SK-N-SH (cell line): ENCODE results near the gene CLDN9. TPM values are rescaled to one million over a fixed set of nuclear protein-coding genes. Genes with fewer than 3 reads are reported as not detected.

Experiments
- CTCF ChIA-PET: fragments of 300-600, 350-600 bp; formaldehyde crosslinking; extraction: SDS; loops from one replicate; lab custom pipeline; 2021; lab: Yijun Ruan, JAX
- POLR2A ChIA-PET: fragments of 350-600 bp; sonication (Branson Sonifier 250); formaldehyde crosslinking; extraction: SDS; loops from one replicate; lab custom pipeline; 2020; ENCODE audit warnings: antibody characterized with exemption, inconsistent platforms; lab: Yijun Ruan, JAX
- DNase-seq: peaks from one replicate; pipeline ENCODE4 v3.0.0; 2012
- H2AFZ ChIP-seq: fragments of 200-600 bp; sonication (generic); 2 replicates; pipeline ENCODE4 v1.8.1; 2016; ENCODE audit warnings: antibody characterized with exemption, mild to moderate bottlenecking, low read depth
- H3F3A ChIP-seq: fragments of 200-600 bp; sonication (generic); replicated peaks from 2 replicates; pipeline ENCODE3; 2016; ENCODE audit warnings: antibody characterized with exemption, mild to moderate bottlenecking; ENCODE audit not compliant: insufficient read depth
- H3K27ac ChIP-seq, 2 experiments: fragments of 200-500 bp in 1 of 2; fragments of 200-600 bp in 1 of 2; sonication (Bioruptor generic) in 1 of 2; sonication (generic), shearing (Covaris generic) in 1 of 2; 2 replicates each; pipeline versions ENCODE4 v1.5.1 to v1.6.1; 2014 to 2016; ENCODE audit warnings: low read depth in 2 of 2, inconsistent platforms in 1 of 2, low read length in 1 of 2, mild to moderate bottlenecking in 1 of 2, mixed read lengths in 1 of 2
- H3K27me3 ChIP-seq: fragments of 200-600 bp; sonication (generic), shearing (Covaris generic); 2 replicates; pipeline ENCODE4 v1.6.1; 2016; ENCODE audit warnings: mixed run types; ENCODE audit not compliant: insufficient read depth
- H3K36me3 ChIP-seq, 2 experiments: fragments of 200-500 bp in 1 of 2; fragments of 200-600 bp in 1 of 2; sonication (Bioruptor generic) in 1 of 2; sonication (generic) in 1 of 2; replicated peaks in 1 of 2; 2 replicates each; pipeline versions ENCODE3 to v1.5.1; 2014 to 2016; ENCODE audit warnings: low read length in 1 of 2, mild to moderate bottlenecking in 1 of 2; ENCODE audit not compliant: insufficient read depth in 2 of 2, control insufficient read depth in 1 of 2
- H3K4me1 ChIP-seq, 2 experiments: fragments of 200-500 bp in 1 of 2; fragments of 200-600 bp in 1 of 2; sonication (Bioruptor generic) in 1 of 2; sonication (generic), shearing (Covaris generic) in 1 of 2; 2 replicates each; pipeline versions ENCODE4 v1.5.1 to v1.6.1; 2014 to 2016; ENCODE audit warnings: low read depth in 1 of 2, low read length in 1 of 2, mixed run types in 1 of 2; ENCODE audit not compliant: insufficient read depth in 2 of 2, control insufficient read depth in 1 of 2
- H3K4me2 ChIP-seq: fragments of 200-600 bp; sonication (generic), shearing (Covaris generic); 2 replicates; pipeline ENCODE4 v1.6.1; 2017; ENCODE audit warnings: mixed run types
- H3K4me3 ChIP-seq, 2 experiments: fragments of 200-500 bp in 1 of 2; fragments of 200-600 bp in 1 of 2; sonication (Bioruptor generic) in 1 of 2; sonication (generic), shearing (Covaris generic) in 1 of 2; 2 replicates each; pipeline versions ENCODE4 v1.5.1 to v1.8.1; 2014 to 2016; ENCODE audit warnings: low read depth in 2 of 2, inconsistent platforms in 1 of 2, low read length in 1 of 2, mild to moderate bottlenecking in 1 of 2, mixed read lengths in 1 of 2, moderate library complexity in 1 of 2
- H3K79me2 ChIP-seq: fragments of 200-600 bp; sonication (generic); 2 replicates; pipeline ENCODE4 v1.8.1; 2017; ENCODE audit warnings: mild to moderate bottlenecking; ENCODE audit not compliant: insufficient read depth
- H3K9ac ChIP-seq: fragments of 200-600 bp; sonication (generic); 2 replicates; pipeline ENCODE4 v1.6.1; 2017; ENCODE audit warnings: mixed run types
- H3K9me2 ChIP-seq: fragments of 200-600 bp; sonication (generic); 2 replicates; pipeline ENCODE4 v1.6.1; 2017; ENCODE audit warnings: mixed run types
- H3K9me3 ChIP-seq: fragments of 200-600 bp; sonication (generic); 2 replicates; pipeline ENCODE4 v1.6.1; 2017; ENCODE audit warnings: mixed run types, mild to moderate bottlenecking, moderate library complexity
- H4K20me1 ChIP-seq: fragments of 200-600 bp; sonication (generic); 2 replicates; pipeline ENCODE4 v1.6.1; 2017; ENCODE audit warnings: mild to moderate bottlenecking, mixed run types; ENCODE audit not compliant: insufficient read depth
- EZH2phosphoT487 ChIP-seq: fragments of 200-600 bp; sonication (generic); IDR thresholded peaks from 2 replicates; pipeline ENCODE4 v1.6.1; 2017; ENCODE audit warnings: low read depth, mixed run types, mild to moderate bottlenecking, antibody characterized with exemption, moderate library complexity, borderline replicate concordance
- FOSL2 ChIP-seq: IDR thresholded peaks from 2 replicates; pipeline ENCODE4 v1.4.0; 2012; ENCODE audit warnings: low read depth, mild to moderate bottlenecking, moderate library complexity, borderline replicate concordance
- FOXM1 ChIP-seq: IDR thresholded peaks from 2 replicates; pipeline ENCODE4 v1.4.0; 2012; ENCODE audit warnings: low read depth, mild to moderate bottlenecking
- GABPA ChIP-seq: IDR thresholded peaks from 2 replicates; pipeline ENCODE4 v1.4.0; 2012; ENCODE audit warnings: low read depth, mild to moderate bottlenecking
- JUND ChIP-seq: IDR thresholded peaks from 2 replicates; pipeline ENCODE4 v1.4.0; 2012
- MXI1 ChIP-seq: IDR thresholded peaks from 2 replicates; pipeline ENCODE4 v1.6.1; 2012; ENCODE audit warnings: mild to moderate bottlenecking, low read depth, low read length, improper control_type of control experiment
- NFIC ChIP-seq: IDR thresholded peaks from 2 replicates; pipeline ENCODE4 v1.4.0; 2012; ENCODE audit warnings: borderline replicate concordance
- RAD21 ChIP-seq: IDR thresholded peaks from 2 replicates; pipeline ENCODE4 v1.6.1; 2012; ENCODE audit warnings: mild to moderate bottlenecking, low read length
- RCOR1 ChIP-seq: fragments of 150-350 bp; IDR thresholded peaks from 2 replicates; pipeline ENCODE4 v1.6.1; 2017; ENCODE audit warnings: antibody characterized with exemption, low read length
- RXRA ChIP-seq: IDR thresholded peaks from 2 replicates; pipeline ENCODE4 v1.4.0; 2012; ENCODE audit warnings: low read depth, mild to moderate bottlenecking, borderline replicate concordance
- SIN3A ChIP-seq: IDR thresholded peaks from 2 replicates; pipeline ENCODE4 v1.6.1; 2012; ENCODE audit warnings: low read depth, mild to moderate bottlenecking, low read length, moderate library complexity, borderline replicate concordance
- TCF12 ChIP-seq: IDR thresholded peaks from 2 replicates; pipeline ENCODE4 v1.4.0; 2012
- WGBS: methylation state at CpG from one replicate; pipeline ENCODE4 v1.1.6; 2017; ENCODE audit warnings: low lambda C conversion rate; 5-methylcytosine and 5-hydroxymethylcytosine counted together
- polyA plus RNA-seq, 3 experiments: library from polyadenylated mRNA; depleted of rRNA; stranded (reverse); fragments of >200 nt; gene quantifications; 2 replicates each; pipeline ENCODE4 v1.2.3, GENCODE V29; 2012
- TF ChIP-seq, protein P1 (sequence below): IDR thresholded peaks from 2 replicates; pipeline ENCODE4 v1.6.1; 2012; ENCODE audit warnings: mild to moderate bottlenecking, low read depth, low read length, moderate library complexity
- TF ChIP-seq, protein P2 (sequence below): fragments of 150-350 bp; IDR thresholded peaks from 2 replicates; pipeline ENCODE4 v1.6.1; 2016; ENCODE audit warnings: mild to moderate bottlenecking, low read depth, low read length

The CLDN9 gene
- polyA plus RNA-seq, 1 of the 3 experiments (the other 2 are of a cell fraction), result 0.08 TPM

DNA sequence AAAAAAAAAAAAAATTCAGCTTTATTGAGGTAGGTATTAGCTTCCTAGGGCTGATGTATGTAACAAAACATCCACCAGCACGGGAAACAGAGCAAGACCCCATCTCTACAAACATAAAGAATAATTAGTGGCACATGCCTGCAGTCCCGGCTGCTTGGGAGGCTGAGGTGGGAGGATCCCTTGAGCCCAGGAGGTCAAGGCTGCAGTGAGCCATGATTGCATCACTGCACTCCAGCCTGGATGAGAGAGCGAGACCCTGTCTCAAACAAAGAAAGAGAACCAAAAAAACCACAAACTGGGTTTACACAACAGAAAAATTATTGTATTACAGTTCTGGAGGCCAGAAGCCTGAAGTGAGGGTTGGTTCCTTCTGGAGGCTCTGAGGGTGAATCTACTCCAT lies 29.7 kb downstream of the CLDN9 start:
- Histone ChIP-seq H3K79me2 (no peaks in the 10 kb centered on the region), H3K36me3 (no peaks in the 10 kb centered on the region), H3K4me3 (no peak overlapping the region), H3K9me2 (no peaks in the 10 kb centered on the region), H3K9ac (no peak overlapping the region), H3K27me3 (peaks cover 84% of the 10 kb centered on the region), H3K9me3 (no peaks in the 10 kb centered on the region)
- no peak for DNase-seq
- TF ChIP-seq SIN3A (no peak), EZH2phosphoT487 (no peak), MXI1 (no peak), TCF12 (no peak), GABPA (no peak), FOSL2 (no peak), FOXM1 (no peak), RCOR1 (no peak), RXRA (no peak), NFIC (no peak), JUND (no peak)
- TF ChIP-seq, protein P1, sequence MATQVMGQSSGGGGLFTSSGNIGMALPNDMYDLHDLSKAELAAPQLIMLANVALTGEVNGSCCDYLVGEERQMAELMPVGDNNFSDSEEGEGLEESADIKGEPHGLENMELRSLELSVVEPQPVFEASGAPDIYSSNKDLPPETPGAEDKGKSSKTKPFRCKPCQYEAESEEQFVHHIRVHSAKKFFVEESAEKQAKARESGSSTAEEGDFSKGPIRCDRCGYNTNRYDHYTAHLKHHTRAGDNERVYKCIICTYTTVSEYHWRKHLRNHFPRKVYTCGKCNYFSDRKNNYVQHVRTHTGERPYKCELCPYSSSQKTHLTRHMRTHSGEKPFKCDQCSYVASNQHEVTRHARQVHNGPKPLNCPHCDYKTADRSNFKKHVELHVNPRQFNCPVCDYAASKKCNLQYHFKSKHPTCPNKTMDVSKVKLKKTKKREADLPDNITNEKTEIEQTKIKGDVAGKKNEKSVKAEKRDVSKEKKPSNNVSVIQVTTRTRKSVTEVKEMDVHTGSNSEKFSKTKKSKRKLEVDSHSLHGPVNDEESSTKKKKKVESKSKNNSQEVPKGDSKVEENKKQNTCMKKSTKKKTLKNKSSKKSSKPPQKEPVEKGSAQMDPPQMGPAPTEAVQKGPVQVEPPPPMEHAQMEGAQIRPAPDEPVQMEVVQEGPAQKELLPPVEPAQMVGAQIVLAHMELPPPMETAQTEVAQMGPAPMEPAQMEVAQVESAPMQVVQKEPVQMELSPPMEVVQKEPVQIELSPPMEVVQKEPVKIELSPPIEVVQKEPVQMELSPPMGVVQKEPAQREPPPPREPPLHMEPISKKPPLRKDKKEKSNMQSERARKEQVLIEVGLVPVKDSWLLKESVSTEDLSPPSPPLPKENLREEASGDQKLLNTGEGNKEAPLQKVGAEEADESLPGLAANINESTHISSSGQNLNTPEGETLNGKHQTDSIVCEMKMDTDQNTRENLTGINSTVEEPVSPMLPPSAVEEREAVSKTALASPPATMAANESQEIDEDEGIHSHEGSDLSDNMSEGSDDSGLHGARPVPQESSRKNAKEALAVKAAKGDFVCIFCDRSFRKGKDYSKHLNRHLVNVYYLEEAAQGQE, result no peak
- TF ChIP-seq, protein P2, sequence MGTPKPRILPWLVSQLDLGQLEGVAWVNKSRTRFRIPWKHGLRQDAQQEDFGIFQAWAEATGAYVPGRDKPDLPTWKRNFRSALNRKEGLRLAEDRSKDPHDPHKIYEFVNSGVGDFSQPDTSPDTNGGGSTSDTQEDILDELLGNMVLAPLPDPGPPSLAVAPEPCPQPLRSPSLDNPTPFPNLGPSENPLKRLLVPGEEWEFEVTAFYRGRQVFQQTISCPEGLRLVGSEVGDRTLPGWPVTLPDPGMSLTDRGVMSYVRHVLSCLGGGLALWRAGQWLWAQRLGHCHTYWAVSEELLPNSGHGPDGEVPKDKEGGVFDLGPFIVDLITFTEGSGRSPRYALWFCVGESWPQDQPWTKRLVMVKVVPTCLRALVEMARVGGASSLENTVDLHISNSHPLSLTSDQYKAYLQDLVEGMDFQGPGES, result no peak
- TF ChIP-seq, all 33 proteins: peak for 0
- 68% methylated on average over 3 of the region's 3 CpGs for WGBS
- H3F3A ChIP-seq, result peaks cover 4% of the 10 kb centered on the region
- no peaks in the 10 kb centered on the region; a peak in 1 of 4 replicates for H3K4me1 ChIP-seq
- CTCF ChIA-PET, result interaction anchor here (1.3 to 8.5 kb wide), 2 partner anchors 11 to 17 kb away, joined by 8 to 141 read pairs; no protein-coding TSS in a partner anchor
- no peak overlapping the region for H3K27ac ChIP-seq
- POLR2A ChIA-PET, result interaction anchor here (1.0 kb wide), 1 partner anchor 13 kb away, joined by 5 read pairs; no protein-coding TSS in a partner anchor
- no peak overlapping the region for H3K4me2 ChIP-seq
- no peaks in the 10 kb centered on the region for H4K20me1 ChIP-seq
- no peak overlapping the region for H2AFZ ChIP-seq

DNA sequence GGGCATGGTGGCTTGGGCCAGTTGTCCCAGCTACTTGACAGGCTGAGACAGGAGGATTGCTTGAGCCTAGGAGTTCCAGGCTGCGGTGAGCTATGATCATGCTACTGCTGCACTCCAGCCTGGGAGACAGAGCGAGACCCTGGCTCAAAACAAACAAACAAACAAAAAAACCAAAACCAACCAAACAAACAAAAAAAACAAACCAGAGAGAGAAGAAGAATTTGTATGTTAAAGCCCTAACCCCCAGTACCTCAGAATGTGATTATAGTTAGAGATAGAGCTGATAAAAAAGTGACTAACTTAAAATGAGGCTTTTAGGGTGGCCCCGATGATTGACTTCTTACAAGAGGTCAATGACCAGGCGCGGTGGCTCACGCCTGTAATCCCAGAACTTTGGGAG lies 32.0 kb downstream of the CLDN9 start:
- H3F3A ChIP-seq, result peaks cover 8% of the 10 kb centered on the region
- no peaks in the 10 kb centered on the region; a peak in 1 of 4 replicates for H3K4me1 ChIP-seq
- H3K4me2 ChIP-seq, result no peak overlapping the region
- no peak overlapping the region for H2AFZ ChIP-seq
- no peak for DNase-seq
- POLR2A ChIA-PET, result no interaction called here
- CTCF ChIA-PET, result interaction anchor here (0.9 to 8.5 kb wide), 4 partner anchors 13 to 126 kb away, joined by 3 to 141 read pairs (median 8); no protein-coding TSS in a partner anchor
- H3K9me2 ChIP-seq, result no peaks in the 10 kb centered on the region
- no peaks in the 10 kb centered on the region for H3K9me3 ChIP-seq
- no peaks in the 10 kb centered on the region for H4K20me1 ChIP-seq
- WGBS, result 90% methylated on average over 6 of the region's 6 CpGs
- H3K27me3 ChIP-seq, result peaks cover 83% of the 10 kb centered on the region
- no peaks in the 10 kb centered on the region for H3K36me3 ChIP-seq
- no peak overlapping the region for H3K9ac ChIP-seq
- no peaks in the 10 kb centered on the region for H3K79me2 ChIP-seq
- no peak for TF ChIP-seq JUND
- TF ChIP-seq RAD21, result no peak
- no peak overlapping the region for H3K27ac ChIP-seq
- H3K4me3 ChIP-seq, result peak overlapping the region in 1 of 2 experiments; percentile 33; a peak in 1 of 4 replicates
